Measurements from ENCODE around the gene ZNF557. TPM values are rescaled to one million over a fixed set of nuclear protein-coding genes. Genes with fewer than 3 reads are reported as not detected.

ZNF557 gene
- total RNA-seq, 4 donors from 2014 or later, result 3.9 to 5.3 (median 4.3) TPM

DNA sequence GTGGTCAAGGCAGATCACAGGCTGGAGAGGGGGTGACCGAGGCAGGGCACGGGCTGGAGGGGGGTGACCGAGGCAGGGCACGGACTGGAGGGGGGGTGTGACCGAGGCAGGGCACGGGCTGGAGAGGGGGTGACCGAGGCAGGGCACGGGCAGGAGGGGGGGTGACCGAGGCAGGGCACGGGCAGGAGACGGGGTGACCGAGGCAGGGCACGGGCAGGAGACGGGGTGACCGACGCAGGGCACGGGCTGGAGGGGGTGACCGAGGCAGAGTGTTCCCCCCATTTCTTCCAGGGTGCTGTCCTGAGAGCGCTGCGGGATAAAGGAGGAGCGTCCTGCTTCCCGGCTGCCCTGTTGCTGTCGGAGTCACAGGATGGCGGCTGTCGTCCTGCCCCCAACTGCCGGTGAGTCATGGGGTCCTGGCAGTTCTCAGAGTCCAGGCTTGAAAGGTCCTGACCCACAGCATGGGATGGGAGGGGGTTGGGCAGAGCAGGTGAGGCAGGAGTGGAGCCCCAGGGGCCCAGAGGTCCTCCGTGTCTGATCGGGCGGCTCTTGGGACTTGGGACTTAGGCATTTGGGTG, 5.3 kb downstream of the ZNF557 start:
- ATAC-seq, result no peak
- no peak for DNase-seq
- in situ Hi-C loops (cut with MboI; ENCODE audit: low sequenced_read_pairs in 4 of 4), result loop anchor here in 1 of 4 donors (25.0 kb wide), 1 partner anchor 738 kb away; no protein-coding TSS in a partner anchor
- no peak overlapping the region for H3K4me3 ChIP-seq
- no peak for TF ChIP-seq POLR2A (IDR thresholded peaks at IDR 0.05)
- TF ChIP-seq, protein P1, sequence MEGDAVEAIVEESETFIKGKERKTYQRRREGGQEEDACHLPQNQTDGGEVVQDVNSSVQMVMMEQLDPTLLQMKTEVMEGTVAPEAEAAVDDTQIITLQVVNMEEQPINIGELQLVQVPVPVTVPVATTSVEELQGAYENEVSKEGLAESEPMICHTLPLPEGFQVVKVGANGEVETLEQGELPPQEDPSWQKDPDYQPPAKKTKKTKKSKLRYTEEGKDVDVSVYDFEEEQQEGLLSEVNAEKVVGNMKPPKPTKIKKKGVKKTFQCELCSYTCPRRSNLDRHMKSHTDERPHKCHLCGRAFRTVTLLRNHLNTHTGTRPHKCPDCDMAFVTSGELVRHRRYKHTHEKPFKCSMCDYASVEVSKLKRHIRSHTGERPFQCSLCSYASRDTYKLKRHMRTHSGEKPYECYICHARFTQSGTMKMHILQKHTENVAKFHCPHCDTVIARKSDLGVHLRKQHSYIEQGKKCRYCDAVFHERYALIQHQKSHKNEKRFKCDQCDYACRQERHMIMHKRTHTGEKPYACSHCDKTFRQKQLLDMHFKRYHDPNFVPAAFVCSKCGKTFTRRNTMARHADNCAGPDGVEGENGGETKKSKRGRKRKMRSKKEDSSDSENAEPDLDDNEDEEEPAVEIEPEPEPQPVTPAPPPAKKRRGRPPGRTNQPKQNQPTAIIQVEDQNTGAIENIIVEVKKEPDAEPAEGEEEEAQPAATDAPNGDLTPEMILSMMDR (IDR thresholded peaks at IDR 0.05 in 4 of 5, conservative IDR thresholded peaks at IDR 0.05 in 1 of 5), result no peak
- H3K36me3 ChIP-seq, result peaks cover 8 to 96% of the 10 kb centered on the region in 2 donors
- H3K4me1 ChIP-seq, result peaks cover 7 to 9% of the 10 kb centered on the region in 2 donors
- H3K9me3 ChIP-seq, result peaks cover 0 to 29% (median 14%) of the 10 kb centered on the region in 3 donors
- no peaks in the 10 kb centered on the region for H3K27me3 ChIP-seq
- H3K27ac ChIP-seq, result no peak overlapping the region
- intact Hi-C loops (cut with DNase I; ENCODE audit: low total_unique reads), result no loop called here

DNA sequence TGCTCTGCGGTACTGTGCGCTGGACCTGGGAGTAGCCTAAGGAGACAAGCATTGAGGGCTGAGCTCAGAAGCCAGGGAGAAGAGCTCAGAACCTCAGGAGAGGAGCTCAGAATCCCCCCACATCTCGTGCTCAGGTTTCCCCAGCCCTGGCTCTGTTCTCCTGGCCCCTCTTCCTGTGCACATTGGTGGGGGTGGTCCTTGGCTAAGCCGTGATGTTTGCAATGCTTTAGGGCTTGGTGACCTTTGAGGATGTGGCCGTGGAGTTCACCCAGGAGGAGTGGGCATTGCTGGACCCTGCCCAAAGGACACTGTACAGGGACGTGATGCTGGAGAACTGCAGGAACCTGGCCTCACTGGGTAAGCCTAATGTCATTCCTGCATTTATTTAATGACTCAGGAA, 6.6 kb downstream of the ZNF557 start:
- Histone ChIP-seq H3K4me3 (no peak overlapping the region), H3K27me3 (no peaks in the 10 kb centered on the region), H3K4me1 (no peaks in the 10 kb centered on the region), H3K27ac (no peak overlapping the region), H3K36me3 (peaks cover 12 to 100% of the 10 kb centered on the region in 2 donors), H3K9me3 (peaks cover 5 to 42% (median 22%) of the 10 kb centered on the region in 3 donors)
- in situ Hi-C loops (cut with MboI; ENCODE audit: low sequenced_read_pairs in 4 of 4) (loop anchor here in 1 of 4 donors (25.0 kb wide), 1 partner anchor 736 kb away; no protein-coding TSS in a partner anchor), intact Hi-C loops (cut with DNase I; ENCODE audit: low total_unique reads) (no loop called here)
- DNase-seq, result no peak
- no peak for TF ChIP-seq POLR2A (IDR thresholded peaks at IDR 0.05)
- TF ChIP-seq, protein P1 (IDR thresholded peaks at IDR 0.05 in 4 of 5, conservative IDR thresholded peaks at IDR 0.05 in 1 of 5), result no peak
- ATAC-seq, result no peak

DNA sequence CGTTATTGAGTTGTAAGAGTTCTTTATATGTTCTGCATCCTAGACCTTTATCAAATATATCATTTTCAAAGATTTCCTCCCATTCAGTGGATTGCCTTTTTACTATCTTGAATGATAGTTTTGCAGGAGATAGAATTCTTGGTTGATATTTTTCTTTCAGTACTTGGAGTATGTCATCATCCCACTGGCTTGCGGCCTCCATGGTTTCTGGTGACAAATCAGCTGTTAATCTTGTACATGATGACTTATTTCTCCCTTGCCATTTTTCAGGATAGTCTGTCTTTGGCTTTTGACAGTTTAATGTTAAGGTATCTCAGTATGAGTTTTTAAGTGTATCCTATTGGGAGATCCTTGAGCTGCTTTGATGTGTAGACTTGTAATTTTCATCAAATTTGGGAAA, 8.5 kb downstream of the ZNF557 start:
- DNase-seq (no peak), ATAC-seq (no peak)
- Histone ChIP-seq H3K9me3 (peaks cover 5 to 61% (median 28%) of the 10 kb centered on the region in 3 donors), H3K27me3 (no peaks in the 10 kb centered on the region), H3K4me1 (no peaks in the 10 kb centered on the region), H3K27ac (no peak overlapping the region), H3K4me3 (peak overlapping the region in 1 of 4 donors; percentile 30), H3K36me3 (peaks cover 24 to 100% of the 10 kb centered on the region in 2 donors)
- TF ChIP-seq POLR2A (IDR thresholded peaks at IDR 0.05), result no peak
- TF ChIP-seq, protein P1 (IDR thresholded peaks at IDR 0.05 in 4 of 5, conservative IDR thresholded peaks at IDR 0.05 in 1 of 5), result no peak
- in situ Hi-C loops (cut with MboI; ENCODE audit: low sequenced_read_pairs in 4 of 4), result loop anchor here in 1 of 4 donors (25.0 kb wide), 1 partner anchor 734 kb away; no protein-coding TSS in a partner anchor
- intact Hi-C loops (cut with DNase I; ENCODE audit: low total_unique reads), result no loop called here

DNA sequence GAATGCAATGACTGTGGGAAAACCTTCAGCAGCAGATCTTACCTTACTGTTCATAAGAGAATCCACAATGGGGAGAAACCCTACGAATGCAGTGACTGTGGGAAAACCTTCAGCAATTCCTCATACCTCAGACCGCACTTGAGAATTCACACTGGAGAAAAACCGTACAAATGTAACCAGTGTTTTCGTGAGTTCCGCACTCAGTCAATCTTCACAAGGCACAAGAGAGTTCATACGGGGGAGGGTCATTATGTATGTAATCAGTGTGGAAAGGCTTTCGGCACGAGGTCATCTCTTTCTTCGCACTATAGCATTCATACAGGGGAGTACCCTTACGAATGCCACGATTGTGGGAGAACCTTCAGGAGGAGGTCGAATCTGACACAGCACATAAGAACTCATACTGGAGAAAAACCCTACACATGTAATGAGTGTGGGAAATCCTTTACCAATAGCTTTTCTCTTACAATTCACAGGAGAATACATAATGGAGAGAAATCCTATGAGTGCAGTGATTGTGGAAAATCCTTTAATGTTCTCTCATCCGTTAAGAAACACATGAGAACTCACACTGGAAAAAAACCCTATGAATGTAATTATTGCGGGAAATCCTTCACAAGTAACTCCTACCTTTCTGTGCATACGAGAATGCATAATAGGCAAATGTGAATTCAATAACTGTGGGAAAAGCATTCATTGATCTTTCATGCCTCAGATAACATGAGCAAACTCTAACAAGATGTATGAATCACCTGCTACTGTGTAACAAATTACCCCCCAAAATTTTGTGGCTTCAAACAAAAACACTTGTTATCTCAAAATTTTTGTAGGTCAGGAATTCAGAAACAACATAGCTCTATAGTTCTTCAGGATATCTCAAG, 13.8 kb downstream of the ZNF557 start:
- in situ Hi-C loops (cut with MboI; ENCODE audit: low sequenced_read_pairs in 4 of 4), result loop anchor here in 1 of 4 donors (25.0 kb wide), 1 partner anchor 729 kb away; no protein-coding TSS in a partner anchor
- H3K4me1 ChIP-seq, result no peaks in the 10 kb centered on the region
- peak overlapping the region in 2 of 4 donors; percentile 3 to 10 for H3K4me3 ChIP-seq
- DNase-seq (no peak), ATAC-seq (no peak)
- H3K27ac ChIP-seq, result no peak overlapping the region
- peaks cover 28 to 84% of the 10 kb centered on the region in 2 donors for H3K36me3 ChIP-seq
- peaks cover 18 to 88% (median 56%) of the 10 kb centered on the region in 3 donors for H3K9me3 ChIP-seq
- no peak for TF ChIP-seq POLR2A (IDR thresholded peaks at IDR 0.05)
- TF ChIP-seq, protein P1 (IDR thresholded peaks at IDR 0.05 in 4 of 5, conservative IDR thresholded peaks at IDR 0.05 in 1 of 5), result no peak
- intact Hi-C loops (cut with DNase I; ENCODE audit: low total_unique reads), result no loop called here
- H3K27me3 ChIP-seq, result no peaks in the 10 kb centered on the region

All from gastrocnemius medialis (tissue), 4 donors.